NCI-H69 (cell line): Measurements from ENCODE around the gene ZNHIT2.

Experiments used
- DNase-seq: peaks from one replicate; lab custom pipeline; 2025; lab: John Stamatoyannopoulos, UW

ZNHIT2 gene

GRCh38 chr11:65103476-65103875 lies 14.0 kb downstream of the ZNHIT2 start:
- no peak for DNase-seq

DNA sequence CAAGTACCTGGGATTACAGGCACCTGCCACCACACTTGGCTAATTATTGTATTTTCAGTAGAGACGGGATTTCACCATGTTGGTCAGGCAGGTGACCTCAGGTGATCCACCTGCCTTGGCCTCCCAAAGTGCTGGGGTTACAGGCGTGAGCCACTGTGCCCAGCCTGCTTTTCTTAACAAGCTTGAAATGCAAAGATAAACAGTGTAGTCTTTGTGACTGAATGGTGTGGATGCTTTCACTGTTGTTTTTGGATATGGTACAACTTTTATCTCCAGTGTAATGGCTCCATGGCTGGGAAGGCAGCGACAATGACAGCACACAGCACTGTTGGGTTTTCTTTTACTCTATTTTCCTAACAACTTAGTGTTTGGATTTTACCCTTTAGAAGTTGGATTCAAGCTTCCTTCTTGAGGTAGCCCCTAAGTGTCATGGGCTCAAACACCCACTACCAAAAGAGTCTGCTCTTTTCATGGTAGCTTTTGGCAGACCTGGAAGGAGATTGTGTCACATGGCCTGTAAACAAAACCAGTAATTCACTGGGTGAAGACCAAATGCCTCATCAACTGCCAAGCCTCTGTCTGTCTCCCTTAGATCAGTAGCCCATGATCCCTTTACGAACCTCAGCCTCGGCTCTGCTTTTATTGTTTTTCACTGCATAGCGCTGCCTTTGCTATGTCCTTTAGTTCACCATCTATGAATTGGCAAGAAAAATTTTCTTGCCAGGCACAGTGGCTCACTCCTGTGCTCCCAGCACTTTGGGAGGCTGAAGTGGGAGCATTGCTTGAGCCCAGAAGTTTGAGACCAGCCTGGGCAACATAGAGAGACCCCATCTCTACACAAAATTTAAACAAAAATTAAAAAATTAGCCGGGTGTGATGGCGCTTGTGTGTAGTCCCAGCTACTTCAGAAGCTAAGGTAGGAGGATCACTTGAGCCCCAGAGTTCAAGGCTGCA lies 15.1 kb downstream of the ZNHIT2 start:
- no peak for DNase-seq

GRCh38 chr11:65100674-65101350 lies 16.7 kb downstream of the ZNHIT2 start:
- DNase-seq, result no peak

DNA sequence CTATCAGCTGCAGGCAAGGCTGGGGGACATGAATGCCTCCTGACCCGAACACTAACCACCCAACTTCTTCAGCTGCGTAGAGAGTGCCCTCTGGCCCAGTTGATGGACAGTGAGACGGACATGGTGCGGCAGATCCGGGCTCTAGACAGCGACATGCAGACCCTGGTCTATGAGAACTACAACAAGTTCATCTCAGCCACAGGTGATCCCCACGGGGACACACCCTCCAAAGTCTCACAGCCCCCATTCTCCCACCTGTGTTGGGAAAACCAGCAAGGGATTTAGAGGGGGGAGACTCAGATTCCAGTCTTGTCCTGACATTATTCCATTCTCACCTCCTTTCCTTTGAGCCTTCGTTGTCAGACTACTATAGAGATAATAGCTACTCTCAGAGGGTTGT lies 20.6 kb downstream of the ZNHIT2 start:
- no peak for DNase-seq

DNA sequence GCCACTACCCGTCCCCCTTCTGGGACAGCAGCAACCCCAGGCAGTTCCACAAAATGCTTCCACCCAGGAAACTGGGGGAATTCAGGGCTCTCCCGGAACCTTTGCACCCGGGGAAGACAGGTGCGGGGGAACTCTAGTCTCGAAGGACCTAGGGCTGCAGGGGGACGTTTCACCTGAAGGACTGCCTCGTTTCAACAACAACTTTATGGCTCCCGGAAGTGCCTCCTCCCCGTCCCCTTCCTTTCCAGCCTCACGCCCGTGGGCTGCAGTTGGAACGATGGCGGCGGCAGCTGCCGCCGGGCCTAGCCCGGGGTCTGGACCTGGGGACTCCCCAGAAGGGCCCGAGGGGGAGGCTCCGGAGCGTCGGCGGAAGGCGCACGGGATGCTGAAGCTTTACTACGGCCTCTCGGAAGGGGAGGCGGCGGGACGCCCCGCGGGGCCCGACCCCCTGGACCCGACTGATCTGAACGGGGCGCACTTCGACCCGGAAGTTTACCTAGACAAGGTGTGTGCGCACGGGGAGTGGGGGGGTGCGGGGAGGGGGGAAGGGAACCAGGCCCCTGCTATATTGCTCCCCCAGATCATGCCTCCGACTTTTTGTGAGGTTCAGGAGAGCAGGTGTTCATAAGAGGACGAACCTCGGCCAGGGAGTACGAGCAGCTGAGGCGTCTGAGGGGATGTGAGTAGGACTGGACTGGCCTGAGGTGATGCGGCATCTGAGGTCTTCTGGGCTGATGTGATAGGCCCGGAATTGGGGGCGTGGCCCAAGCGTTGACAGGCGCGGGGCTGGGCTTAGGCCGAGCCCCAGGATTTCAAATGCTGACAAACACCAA lies 21.3 kb downstream of the ZNHIT2 start, which contains the start of gene VPS51:
Gene VPS51, plus strand, starts transcription at position 241 of the 833 bp plus-strand sequence. Its CDS starts 37 bp downstream, at position 278.
- peak; percentile 96 for DNase-seq

DNA sequence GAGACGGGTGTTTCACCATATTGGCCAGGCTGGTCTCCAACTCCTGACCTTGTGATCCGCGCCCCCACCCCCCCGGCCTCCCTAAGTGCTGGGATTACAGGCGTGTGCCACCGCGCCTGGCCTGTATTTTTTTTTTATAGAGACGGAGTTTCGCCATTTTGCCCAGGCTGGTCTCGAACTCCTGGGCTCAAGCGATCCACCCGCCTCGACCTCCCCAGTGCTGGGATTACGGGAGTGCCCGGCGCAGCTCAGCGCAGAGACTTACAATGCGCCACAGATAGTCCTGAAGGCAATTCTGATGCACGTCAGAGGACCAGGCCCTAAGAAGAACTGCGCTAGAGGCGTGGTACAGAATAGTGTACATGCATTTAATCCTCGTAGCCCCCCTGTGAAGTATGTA lies 22.1 kb downstream of the ZNHIT2 start:
- DNase-seq, result no peak

GRCh38 chr11:65090628-65091027 lies 26.9 kb downstream of the ZNHIT2 start:
- no peak for DNase-seq

GRCh38 chr11:65089621-65090020 lies 27.9 kb downstream of the ZNHIT2 start:
- no peak for DNase-seq

GRCh38 chr11:65087827-65088226 lies 29.7 kb downstream of the ZNHIT2 start:
- no peak for DNase-seq

- DNase-seq, result no peak
Observed at GRCh38 chr11:65087216-65087615, 30.3 kb downstream of the ZNHIT2 start.

DNA sequence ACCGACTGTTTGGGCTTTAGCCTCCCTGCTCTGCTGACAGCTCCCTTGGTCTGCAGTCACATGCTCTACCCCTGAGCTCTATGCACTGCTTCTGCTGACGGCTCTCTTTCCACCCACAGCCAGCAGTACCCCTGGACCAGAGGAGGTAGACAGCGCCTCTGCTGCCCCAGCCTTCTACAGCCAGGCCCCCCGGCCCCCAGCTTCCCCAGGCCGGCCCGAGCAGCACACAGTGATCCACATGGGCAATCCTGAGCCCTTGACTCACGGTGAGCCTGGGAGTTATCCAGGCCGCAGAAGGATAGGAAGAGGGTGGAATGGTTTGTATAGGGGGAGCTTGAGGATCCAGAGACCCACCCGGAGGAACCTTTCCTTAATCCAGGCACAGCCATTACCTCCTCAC lies 30.7 kb downstream of the ZNHIT2 start:
- no peak for DNase-seq

- no peak for DNase-seq
Observed at GRCh38 chr11:65085446-65085845, 32.1 kb downstream of the ZNHIT2 start.

GRCh38 chr11:65084598-65085375 lies 32.7 kb downstream of the ZNHIT2 start:
- DNase-seq, result no peak

DNA sequence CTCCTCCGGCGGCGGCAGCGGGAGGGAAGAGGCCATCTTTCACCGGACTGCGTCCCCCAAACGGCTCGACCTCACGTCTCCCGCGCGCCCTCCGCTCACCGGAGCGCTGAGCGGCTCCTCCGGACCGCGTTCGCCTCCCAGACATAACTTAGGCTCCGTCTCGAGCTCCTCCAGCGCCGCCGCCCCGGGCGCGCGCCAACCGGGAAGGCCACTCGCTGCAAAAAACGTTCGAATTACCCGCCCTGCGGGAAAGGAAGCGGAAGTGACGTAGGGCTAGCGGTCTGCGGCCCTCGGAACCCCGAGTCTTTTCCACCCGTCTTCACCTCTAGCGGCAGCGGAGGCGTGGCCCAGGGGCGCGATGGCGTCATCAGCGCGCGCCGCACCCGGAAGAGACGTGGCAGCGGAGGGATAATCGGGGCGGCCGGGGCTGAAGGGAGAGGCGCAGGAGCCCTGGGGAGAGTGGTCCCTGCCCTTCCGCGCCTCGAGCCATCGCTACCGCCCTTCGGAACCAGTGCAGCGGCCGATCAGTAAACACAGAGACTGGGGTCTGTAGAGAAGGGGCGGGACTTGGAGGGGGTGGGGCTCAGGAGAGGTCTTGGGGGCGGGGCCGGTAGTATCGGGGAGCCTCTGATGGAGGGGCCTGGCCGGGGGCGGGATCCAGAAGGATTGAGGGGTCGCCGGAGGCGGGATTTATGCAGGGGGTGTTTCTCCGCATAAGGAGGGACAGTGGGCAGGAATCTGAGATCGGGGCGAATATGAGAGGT lies 33.5 kb downstream of the ZNHIT2 start, which contains the start of the genes CDCA5 and ZFPL1:
Gene CDCA5, minus strand, starts transcription at position 207 of the 764 bp plus-strand sequence. Its CDS starts 62 bp downstream, at position 145.
Gene ZFPL1, plus strand, starts transcription at position 389 of the 764 bp plus-strand sequence. CDS start 477 bp downstream, outside the sequence.
- DNase-seq, result peak; percentile 98

- no peak for DNase-seq
Observed at GRCh38 chr11:65083134-65083833, 34.2 kb downstream of the ZNHIT2 start.

DNA sequence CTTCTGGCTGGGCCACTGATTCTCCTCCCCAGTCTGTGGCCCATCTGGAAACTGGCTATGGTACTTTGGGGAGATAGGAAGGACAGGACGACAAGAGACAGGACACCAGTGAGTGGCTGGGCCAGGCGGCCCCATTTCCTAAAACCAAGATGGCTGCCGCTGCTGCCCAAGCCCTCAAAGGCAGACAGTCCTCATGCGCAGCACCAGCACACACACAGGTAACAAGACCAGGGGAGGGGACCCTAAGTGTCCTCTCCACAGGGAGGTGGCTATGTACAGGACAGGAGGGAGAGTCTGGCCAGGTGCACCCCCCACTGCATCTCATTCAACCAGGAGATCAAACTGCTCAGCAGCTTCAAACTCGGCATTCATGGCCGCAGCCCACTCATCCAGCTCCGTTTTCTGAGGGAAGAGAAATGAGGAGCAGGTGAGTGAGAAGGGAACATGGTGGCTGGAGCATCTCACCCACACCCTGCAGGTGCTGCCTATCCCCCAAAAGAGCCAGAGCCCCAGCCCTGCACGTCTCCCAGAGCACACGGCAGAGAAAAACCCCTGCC lies 38.6 kb downstream of the ZNHIT2 start:
- no peak for DNase-seq

DNA sequence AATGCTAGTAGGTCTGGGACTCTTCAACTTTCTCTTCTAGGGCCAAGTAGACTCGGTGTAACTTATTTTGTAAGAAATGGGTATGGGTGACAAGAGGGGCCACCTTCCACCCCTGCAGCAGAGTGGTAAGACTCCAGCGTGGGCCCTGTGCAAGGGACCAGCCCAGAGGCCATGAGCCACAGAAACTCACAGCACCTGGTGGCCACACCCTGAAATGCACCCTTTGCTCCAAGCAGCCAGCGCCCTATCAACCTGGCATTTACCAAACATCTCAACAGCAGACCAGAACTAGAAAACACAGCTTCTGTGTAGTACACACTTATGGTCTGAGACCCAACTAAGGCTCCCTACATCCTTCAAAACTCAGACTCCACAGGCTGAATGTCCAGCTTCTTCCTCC lies 39.4 kb downstream of the ZNHIT2 start:
- peak; percentile 62 for DNase-seq

DNA sequence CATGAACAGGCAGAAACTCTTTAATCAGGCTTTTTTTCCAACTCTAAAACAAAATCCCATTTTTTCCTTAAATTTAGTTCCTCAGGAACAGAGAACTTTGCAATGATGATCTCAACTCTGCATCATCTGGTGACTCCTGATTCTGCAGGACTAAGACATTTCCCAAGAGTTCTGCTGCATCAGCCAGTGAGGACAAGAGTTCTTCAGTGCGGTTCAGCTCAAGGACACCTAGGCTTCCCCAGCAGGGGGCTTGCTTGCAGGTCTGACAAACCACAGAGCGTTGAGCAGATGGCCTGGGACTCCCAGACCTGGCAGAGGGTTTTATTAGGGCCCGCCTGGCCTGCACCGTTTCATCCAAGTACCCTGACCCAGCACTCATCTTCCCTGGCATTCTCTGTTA lies 40.0 kb downstream of the ZNHIT2 start:
- DNase-seq, result peak; percentile 23

DNA sequence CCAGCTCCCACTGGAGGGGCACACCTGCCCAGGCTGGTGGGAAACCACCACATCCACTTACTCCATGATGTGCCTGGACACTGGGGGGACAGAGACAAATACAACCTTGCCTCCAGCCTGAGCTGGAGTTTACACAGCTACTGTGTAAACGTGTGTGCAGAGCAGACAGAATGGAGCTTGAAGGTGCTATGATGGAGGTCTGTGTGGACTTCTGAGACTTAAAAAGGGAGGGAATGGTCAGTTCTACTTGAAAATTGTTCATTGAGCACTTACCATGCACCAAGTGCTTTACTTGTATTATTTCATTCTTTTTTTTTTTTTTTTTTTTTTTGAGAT lies 44.9 kb downstream of the ZNHIT2 start:
- no peak for DNase-seq
